HG02852 (cell line): ENCODE data around the gene PRKAR1B.
"Not testable (repeated sequence)": the region's sequence is repeated elsewhere in the genome, so short reads cannot be mapped to it uniquely, and the experiment has no call there.

Source experiments
- ATAC-seq: cut with Tn5 transposase; IDR thresholded peaks from one replicate; pipeline ENCODE4 v1.9.1; 2021; ENCODE audit warnings: mild to moderate bottlenecking, moderate library complexity; ENCODE audit not compliant: unreplicated experiment

PRKAR1B gene

DNA sequence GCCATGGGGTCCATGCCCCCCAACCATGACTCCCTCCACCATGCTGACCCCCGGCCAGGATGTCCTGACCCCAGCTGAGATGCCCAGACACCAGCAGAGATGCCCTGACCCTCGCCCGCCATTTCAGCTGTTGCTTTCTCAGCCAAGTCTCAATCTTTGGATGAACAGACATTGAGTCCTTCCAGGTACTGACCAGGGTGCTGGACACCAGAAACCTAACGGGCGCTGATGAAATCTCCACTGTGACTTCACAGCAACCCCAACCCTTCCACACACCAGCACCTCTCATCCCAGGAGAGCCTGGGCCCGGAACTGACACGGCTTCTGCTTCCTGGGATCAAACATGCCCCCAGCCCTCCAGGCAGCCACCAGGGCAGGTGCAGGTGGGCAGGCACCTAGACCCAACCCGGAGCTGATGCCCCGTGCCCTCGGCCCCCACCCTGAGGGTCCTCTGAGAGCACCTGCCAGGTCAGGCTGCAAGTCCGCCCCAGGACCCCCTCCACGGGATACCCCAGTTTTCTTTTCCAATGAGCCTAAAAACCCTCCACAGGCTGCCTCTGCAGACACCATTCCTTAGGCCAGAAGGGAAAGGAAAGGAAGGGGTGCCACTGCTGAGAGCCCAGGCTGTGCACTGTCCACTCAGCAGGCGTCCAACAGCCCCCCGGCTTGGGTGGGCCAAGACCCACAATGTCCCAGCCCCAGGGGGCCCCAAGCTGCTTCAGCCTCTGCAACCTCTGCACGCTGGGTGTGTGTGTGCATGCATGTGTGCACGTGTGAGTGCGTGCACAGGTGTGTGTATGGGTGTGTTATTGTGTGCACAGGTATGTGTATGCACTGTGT lies 164.1 kb downstream of the PRKAR1B start:
- no peak for ATAC-seq

GRCh38 chr7:562374-562675 lies 164.8 kb downstream of the PRKAR1B start:
- ATAC-seq = no peak

DNA sequence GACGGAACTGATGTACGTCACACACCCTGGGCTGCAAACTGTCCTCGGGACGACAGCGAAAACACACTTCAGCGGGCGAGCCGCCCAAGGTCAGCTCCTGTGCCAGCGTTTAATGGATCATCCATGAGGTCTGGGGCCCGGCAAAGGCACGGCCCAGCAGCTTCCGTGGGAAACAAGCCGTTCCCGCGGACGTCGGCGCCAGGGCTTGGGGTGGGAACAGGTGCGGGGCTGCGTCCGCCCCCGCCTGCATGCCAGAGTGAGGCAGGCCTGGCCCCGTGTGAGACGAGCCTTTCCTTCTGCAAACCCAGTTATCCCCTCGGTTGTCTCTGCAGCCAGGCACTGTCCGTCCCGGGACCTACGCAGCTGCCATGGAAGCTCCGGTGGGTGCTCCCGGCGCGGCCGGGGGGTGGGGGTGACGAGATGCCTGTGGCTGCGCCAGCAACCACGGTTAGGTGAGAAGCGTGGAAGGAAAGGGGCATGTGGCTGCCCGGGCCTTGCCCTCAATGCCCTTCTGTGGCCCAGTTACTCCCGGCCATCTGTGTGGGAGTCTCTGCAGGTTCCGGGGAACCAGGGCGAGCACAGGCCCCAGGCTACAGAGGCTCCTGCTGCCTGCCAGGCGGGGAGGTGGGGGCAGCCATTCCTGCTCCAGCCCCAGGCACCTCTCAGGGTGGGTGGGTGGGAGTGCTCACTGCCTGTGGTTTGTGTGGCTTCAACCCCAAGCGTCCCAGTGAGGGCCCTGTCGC lies 165.3 kb downstream of the PRKAR1B start:
- ATAC-seq = no peak

DNA sequence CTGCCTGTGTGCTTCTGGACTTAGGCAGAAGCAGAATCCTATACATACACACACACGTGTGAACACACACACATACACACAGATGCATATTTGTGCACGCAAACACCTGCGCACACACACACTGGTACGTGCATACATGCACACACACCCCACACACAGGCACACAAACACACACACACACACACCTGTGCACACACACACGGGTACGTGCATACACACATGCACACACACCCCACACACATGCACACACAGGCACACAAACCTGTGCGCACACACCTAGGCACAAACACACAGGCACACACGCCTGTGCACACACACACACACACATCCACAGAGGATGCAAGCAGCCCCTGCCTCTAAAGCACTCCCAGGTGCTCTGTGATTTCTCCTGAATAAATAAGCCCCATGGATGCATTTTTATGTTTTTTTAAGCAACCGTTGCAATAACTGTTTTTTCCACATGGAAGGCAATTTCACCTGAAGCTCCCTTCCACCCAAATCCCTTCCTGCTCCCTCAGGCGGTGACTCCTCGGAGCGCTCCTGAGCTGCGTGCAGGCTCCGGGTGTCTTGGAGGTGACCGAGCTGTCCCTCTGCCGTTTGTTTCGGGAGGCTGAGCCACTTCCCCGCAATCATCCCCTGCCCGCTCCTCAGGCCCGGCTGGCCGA lies 166.0 kb downstream of the PRKAR1B start:
- ATAC-seq = no peak

DNA sequence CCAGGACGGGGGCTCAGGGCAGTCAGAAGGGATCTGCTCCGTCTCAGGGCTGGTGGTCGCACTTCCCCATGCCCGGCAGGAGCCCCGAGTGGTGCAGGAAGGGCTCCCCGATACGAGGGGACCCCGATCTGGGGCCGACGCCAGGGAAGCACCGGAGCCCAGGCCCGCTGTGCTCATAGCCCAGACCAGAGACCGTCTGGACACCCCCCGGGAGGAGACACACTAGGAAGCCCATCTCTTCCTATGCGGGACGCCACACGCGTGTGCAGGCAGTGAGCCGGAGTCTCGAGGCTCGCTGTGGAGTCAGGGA lies 167.7 kb downstream of the PRKAR1B start:
- no peak for ATAC-seq

GRCh38 chr7:557558-557881 lies 169.6 kb downstream of the PRKAR1B start:
- ATAC-seq = no peak

GRCh38 chr7:556837-557557 lies 170.1 kb downstream of the PRKAR1B start:
- no peak for ATAC-seq

GRCh38 chr7:556291-556826 lies 170.7 kb downstream of the PRKAR1B start:
- no peak for ATAC-seq

DNA sequence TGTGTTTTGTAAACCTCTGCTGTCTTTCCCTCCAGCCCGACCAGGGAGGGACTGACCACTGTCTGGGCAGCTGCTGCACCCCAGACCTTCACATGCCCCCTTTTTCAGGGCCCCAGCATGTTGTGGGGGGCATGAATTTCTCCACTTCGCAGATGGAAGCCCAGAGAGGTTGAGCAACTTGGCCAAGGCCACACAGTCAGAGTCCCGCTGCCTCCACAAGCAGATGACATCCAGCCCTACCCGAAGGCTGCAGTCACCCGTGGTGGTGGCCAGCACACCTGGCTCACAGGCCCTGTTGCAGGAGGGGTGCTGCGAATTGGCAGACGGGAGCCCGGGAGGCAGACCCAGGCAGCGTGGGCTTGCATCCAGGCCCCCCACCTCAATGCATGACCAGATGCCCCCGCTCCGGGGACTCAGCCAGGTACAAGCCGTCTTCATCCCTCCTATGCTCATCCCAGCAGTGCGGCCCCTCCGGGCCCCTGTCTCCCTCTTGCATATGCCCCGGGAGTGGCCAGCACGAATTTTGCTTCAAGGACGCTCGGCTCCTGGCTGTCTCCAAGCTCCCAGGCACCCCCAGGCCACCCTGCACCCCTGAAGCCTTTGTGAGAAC lies 171.4 kb downstream of the PRKAR1B start:
- no peak for ATAC-seq

DNA sequence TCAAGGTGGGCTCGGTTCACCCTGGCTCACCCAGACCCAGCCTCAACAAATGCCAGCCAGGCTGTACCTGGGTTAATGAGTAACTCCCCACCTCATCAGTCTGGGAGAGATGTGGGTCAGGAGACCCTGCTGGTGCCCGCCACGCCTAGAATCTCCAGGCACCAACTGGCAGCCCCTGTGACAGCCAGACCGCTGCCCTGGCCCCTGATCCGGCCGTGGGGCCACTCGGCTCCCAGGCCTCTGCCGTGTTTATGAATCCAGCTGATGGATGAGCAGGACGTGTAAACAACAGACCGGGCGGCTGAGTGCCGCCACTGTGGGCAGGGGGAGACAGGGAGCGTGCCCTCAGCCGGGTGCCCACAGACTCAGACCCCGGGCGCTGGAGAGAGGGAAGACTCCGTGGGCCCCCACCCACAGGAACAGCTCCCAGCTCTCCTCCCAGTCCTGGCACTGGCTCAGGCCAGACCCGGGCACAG lies 173.4 kb downstream of the PRKAR1B start:
- no peak for ATAC-seq

DNA sequence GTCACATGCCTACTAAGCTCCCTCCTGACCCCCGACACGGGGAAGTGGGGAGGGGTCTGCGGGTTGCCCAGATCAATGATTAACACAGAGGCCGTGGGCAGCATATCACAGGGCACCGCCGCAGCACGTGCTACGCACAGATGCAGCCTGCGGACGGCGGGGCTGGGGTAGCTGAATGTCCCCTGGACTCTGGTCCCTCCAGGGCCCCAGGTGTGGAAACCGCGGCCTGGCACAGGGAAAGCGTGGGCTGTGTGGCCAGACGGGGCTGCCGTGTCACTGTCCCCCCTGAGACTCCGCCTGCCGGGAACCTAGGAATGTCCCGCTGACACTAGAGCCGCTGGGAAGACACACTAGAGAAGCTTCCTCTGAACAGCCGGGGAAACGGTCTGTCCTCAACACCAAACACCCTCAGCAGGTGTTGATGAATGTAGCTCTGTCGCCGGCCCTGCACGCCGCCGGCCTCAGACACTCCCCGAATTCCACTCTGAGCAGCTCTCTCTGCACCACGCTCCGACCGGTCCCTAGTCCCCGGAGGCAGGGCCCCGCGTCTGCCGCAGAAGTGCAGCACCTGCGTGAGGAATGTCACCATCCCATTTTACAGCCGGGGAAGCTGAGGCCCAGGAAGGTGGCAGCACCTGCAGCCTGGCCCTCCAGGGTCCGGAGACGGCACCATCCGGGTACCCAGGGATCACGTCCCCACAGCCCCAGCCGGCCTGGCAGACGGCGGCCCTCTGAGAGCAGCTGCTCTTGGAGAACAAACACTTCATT lies 174.0 kb downstream of the PRKAR1B start:
- ATAC-seq = no peak

DNA sequence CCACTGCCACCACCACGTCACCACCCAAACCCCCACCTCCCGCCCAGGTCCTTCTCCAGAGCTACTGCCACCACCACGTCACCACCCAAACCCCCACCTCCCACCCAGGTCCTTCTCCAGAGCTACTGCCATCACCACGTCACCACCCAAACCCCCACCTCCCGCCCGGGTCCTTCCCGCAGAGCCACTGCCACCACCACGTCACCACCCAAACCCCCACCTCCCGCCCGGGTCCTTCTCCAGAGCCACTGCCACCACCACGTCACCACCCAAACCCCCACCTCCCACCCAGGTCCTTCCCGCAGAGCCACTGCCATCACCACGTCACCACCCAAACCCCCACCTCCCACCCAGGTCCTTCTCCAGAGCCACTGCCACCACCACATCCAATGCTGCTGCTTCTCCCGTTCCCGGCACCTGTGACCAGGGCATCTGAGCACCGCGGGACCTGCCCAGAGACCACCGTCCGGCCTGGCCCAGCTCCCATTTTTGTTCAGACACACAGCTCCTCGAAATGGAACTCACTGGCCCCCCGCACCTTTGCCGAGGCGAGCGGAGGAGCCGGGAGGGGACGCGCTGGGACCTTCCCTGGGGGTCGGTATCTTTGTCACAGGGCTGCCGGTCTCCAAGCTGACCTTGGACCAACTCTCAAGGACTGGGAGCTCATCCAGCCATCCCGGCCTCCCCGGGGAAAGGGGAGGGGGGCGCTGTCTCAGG lies 174.8 kb downstream of the PRKAR1B start:
- not testable (repeated sequence) for ATAC-seq

DNA sequence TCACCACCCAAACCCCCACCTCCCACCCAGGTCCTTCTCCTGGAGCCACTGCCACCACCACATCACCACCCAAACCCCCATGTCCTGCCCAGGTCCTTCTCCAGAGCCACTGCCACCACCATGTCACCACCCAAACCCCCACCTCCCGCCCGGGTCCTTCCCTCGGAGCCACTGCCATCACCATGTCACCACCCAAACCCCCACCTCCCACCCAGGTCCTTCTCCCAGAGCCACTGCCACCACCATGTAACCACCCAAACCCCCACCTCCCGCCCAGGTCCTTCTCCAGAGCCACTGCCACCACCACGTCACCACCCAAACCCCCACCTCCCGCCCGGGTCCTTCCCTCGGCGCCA lies 175.5 kb downstream of the PRKAR1B start:
- ATAC-seq = not testable (repeated sequence)

GRCh38 chr7:550881-551614 lies 176.0 kb downstream of the PRKAR1B start:
- no peak for ATAC-seq

- no peak for ATAC-seq
Measured at GRCh38 chr7:549891-550625, 177.0 kb downstream of the PRKAR1B start.

DNA sequence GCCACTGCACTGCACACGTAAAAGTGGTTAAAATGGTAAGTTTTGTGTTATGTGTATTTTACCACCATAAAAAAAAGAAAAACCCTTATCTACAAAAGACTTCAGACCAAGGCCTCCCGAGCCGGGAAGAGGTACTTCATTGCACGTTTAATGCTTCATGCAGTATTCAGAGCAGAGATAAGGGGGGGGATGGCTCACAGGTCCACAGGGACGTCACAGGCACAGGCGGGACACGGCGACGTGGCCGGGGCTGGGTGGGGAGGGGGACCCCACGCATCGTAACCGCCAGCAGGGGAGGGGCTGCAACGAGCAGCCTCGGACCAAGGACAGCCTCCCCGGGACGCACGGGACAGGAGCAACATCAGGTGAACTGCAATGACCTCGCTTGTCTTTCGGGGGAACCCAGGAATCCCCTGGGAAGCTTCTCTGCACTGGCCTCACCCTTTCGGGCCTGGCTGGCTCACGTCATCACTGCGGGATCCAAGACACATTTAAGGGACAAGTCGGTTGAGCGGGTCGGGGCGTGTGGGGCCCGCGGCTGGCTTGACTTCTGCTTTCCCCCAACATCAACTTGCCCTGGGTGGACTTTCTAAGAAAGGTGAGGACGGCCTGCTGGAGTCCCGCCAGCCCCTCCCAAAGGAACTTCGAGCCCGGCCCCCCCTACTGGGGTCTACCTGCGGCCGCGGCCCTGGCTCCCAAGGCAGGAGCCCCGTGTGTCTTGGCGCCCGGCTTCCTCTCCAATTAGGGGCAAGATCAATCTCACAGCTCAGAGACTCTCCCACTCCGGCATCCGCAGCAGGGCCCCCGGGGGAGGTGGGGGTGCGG lies 177.8 kb downstream of the PRKAR1B start:
- ATAC-seq = no peak

- no peak for ATAC-seq
Measured at GRCh38 chr7:548401-548800, 178.7 kb downstream of the PRKAR1B start.
